ENCODE measurements around the gene TBATA. TPM values are rescaled to one million over a fixed set of nuclear protein-coding genes. Genes with fewer than 3 reads are reported as not detected.

Gene TBATA
- total RNA-seq, 1 donor from 2014 or later: not detected

- no peak for TF ChIP-seq CTCF (IDR thresholded peaks at IDR 0.05)
- Mint-ChIP-seq H3K4me3 (ENCODE audit: unreplicated experiment) (no peak overlapping the region), H3K27me3 (ENCODE audit: unreplicated experiment) (no peaks in the 10 kb centered on the region), H3K27ac (ENCODE audit: unreplicated experiment) (no peak overlapping the region), H3K4me1 (ENCODE audit: unreplicated experiment) (peaks cover 5% of the 10 kb centered on the region), H3K9me3 (ENCODE audit: unreplicated experiment) (no peaks in the 10 kb centered on the region), H3K36me3 (ENCODE audit: unreplicated experiment) (peaks cover 2% of the 10 kb centered on the region)
- DNase-seq (ENCODE audit: extremely low spot score, unreplicated experiment): no peak
Measured at GRCh38 chr10:70743430-70743788, 41.8 kb downstream of the TBATA start.

GRCh38 chr10:70742537-70743429, 42.4 kb downstream of the TBATA start:
- Mint-ChIP-seq H3K9me3 (ENCODE audit: unreplicated experiment) (no peaks in the 10 kb centered on the region), H3K36me3 (ENCODE audit: unreplicated experiment) (peaks cover 2% of the 10 kb centered on the region), H3K4me3 (ENCODE audit: unreplicated experiment) (no peak overlapping the region), H3K27me3 (ENCODE audit: unreplicated experiment) (no peaks in the 10 kb centered on the region), H3K4me1 (ENCODE audit: unreplicated experiment) (peaks cover 5% of the 10 kb centered on the region), H3K27ac (ENCODE audit: unreplicated experiment) (no peak overlapping the region)
- no peak for TF ChIP-seq CTCF (IDR thresholded peaks at IDR 0.05)
- DNase-seq (ENCODE audit: extremely low spot score, unreplicated experiment): no peak

GRCh38 chr10:70740406-70741288, 44.5 kb downstream of the TBATA start:
- no peak overlapping the region for H3K27ac Mint-ChIP-seq (ENCODE audit: unreplicated experiment)
- no peaks in the 10 kb centered on the region for H3K9me3 Mint-ChIP-seq (ENCODE audit: unreplicated experiment)
- H3K4me3 Mint-ChIP-seq (ENCODE audit: unreplicated experiment): no peak overlapping the region
- peaks cover 2% of the 10 kb centered on the region for H3K36me3 Mint-ChIP-seq (ENCODE audit: unreplicated experiment)
- no peak for TF ChIP-seq CTCF (IDR thresholded peaks at IDR 0.05)
- no peak for DNase-seq (ENCODE audit: extremely low spot score, unreplicated experiment)
- H3K27me3 Mint-ChIP-seq (ENCODE audit: unreplicated experiment): no peaks in the 10 kb centered on the region
- peaks cover 5% of the 10 kb centered on the region for H3K4me1 Mint-ChIP-seq (ENCODE audit: unreplicated experiment)

- Mint-ChIP-seq H3K4me3 (ENCODE audit: unreplicated experiment) (no peak overlapping the region), H3K36me3 (ENCODE audit: unreplicated experiment) (no peaks in the 10 kb centered on the region), H3K9me3 (ENCODE audit: unreplicated experiment) (no peaks in the 10 kb centered on the region), H3K27me3 (ENCODE audit: unreplicated experiment) (no peaks in the 10 kb centered on the region), H3K4me1 (ENCODE audit: unreplicated experiment) (peaks cover 5% of the 10 kb centered on the region), H3K27ac (ENCODE audit: unreplicated experiment) (no peak overlapping the region)
- no peak for TF ChIP-seq CTCF (IDR thresholded peaks at IDR 0.05)
- no peak for DNase-seq (ENCODE audit: extremely low spot score, unreplicated experiment)
Measured at GRCh38 chr10:70738761-70739121, 46.4 kb downstream of the TBATA start.

All from osteocyte (in vitro differentiated cells).